ENCODE data around the gene AHSG. TPM values are rescaled to one million over a fixed set of nuclear protein-coding genes. Genes with fewer than 3 reads are reported as not detected.

Gene AHSG
- total and polyA plus RNA-seq, 8 donors: 0.12 to 1.8 (median 0.24) TPM; not detected in 4

DNA sequence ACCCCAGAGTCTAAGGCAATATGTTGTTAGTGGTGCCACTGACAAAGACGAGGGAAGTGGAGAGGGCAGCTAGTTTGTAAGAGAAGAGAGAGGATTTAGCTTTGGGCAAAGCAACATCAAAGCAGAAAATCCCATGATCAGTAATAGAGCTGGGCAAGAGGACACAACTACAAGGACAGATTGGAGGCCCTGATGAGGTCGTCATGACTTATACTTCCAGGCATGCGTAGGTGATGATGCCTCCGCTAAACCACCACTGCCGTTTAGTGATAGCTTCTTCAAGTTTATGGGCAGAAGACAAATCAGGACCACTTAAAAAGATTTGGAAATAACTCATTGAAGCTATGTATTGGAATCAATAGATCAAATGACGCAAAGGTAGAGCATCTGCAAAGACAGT lies 55.6 kb downstream of the AHSG start:
- DNase-seq (no peak), ATAC-seq (no peak), FAIRE-seq (no peak)
- Histone ChIP-seq H3K9me3 (no peaks in the 10 kb centered on the region), H3K27me3 (peaks cover 0 to 1% (median 0%) of the 10 kb centered on the region in 4 donors), H3K36me3 (no peaks in the 10 kb centered on the region), H3K27ac (no peak overlapping the region), H3K4me1 (no peaks in the 10 kb centered on the region), H3K4me3 (no peak overlapping the region)
- WGBS, 2 donors: 71 to 72% methylated on average over 6 of the region's 6 CpGs
- no peak for TF ChIP-seq CTCF (IDR thresholded peaks at IDR 0.05)
- intact Hi-C loops (cut with DNase I): no loop called here

- DNase-seq (no peak), FAIRE-seq (no peak), ATAC-seq (no peak)
- Histone ChIP-seq H3K9me3 (no peaks in the 10 kb centered on the region), H3K4me1 (no peaks in the 10 kb centered on the region), H3K27me3 (peaks cover 0 to 2% (median 0%) of the 10 kb centered on the region in 4 donors), H3K27ac (no peak overlapping the region), H3K4me3 (no peak overlapping the region), H3K36me3 (no peaks in the 10 kb centered on the region)
- TF ChIP-seq CTCF (IDR thresholded peaks at IDR 0.05): no peak
- intact Hi-C loops (cut with DNase I): no loop called here
- 85 to 90% methylated on average over 2 of the region's 2 CpGs for WGBS, 2 donors
These were observed 56.7 kb downstream of the AHSG start for GRCh38 chr3:186669378-186670084.

DNA sequence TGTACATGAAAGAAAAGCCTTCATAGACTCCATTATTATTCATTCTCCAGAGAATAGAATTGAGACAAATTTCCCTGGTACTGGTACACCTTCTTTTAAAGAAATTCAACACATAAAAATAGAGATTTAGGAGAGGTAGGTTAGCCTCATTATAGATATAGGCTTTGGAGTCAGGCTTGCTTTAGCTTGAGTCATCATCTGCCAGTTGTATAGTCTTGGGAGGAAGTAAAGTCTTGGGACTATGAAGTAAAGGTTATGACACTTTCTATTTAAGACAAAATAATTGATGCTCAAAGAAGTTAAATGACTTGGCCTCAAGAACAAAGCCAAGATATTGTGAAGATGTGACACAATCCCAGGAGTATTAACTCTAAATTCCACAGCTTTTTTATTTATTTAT lies 57.3 kb downstream of the AHSG start:
- DNase-seq (no peak), FAIRE-seq (no peak), ATAC-seq (no peak)
- Histone ChIP-seq H3K4me3 (no peak overlapping the region), H3K27me3 (peaks cover 0 to 2% (median 0%) of the 10 kb centered on the region in 4 donors), H3K27ac (no peak overlapping the region), H3K9me3 (no peaks in the 10 kb centered on the region), H3K36me3 (no peaks in the 10 kb centered on the region), H3K4me1 (no peaks in the 10 kb centered on the region)
- TF ChIP-seq CTCF (IDR thresholded peaks at IDR 0.05): no peak
- intact Hi-C loops (cut with DNase I): no loop called here

Other genes with a start within 250 kb of the AHSG start
- 1 to 10 TPM; 1.2 to 3.0 (median 1.8) TPM for gene CRYGS, start 68.7 kb upstream of the AHSG start, total RNA-seq
- 10 to 100 TPM; 11.0 to 16.6 TPM for gene CRYGS, start 68.7 kb upstream of the AHSG start, polyA plus RNA-seq
- gene TBCCD1, start 45.7 kb upstream of the AHSG start, total RNA-seq: 1 to 10 TPM; 3.8 to 7.4 (median 5.5) TPM
- gene TBCCD1, start 45.7 kb upstream of the AHSG start, polyA plus RNA-seq: 1 to 10 TPM; 2.6 to 4.2 TPM
- 10 to 100 TPM; 21.9 to 33.2 (median 30.2) TPM for gene DNAJB11, start 42.3 kb upstream of the AHSG start, total RNA-seq
- 10 to 100 TPM; 37.1 to 52.6 TPM for gene DNAJB11, start 42.3 kb upstream of the AHSG start, polyA plus RNA-seq
- not detected for gene FETUB, start 27.3 kb downstream of the AHSG start, total RNA-seq
- gene FETUB, start 27.3 kb downstream of the AHSG start, polyA plus RNA-seq: not detected
- under 1 TPM in 1 of 6 donors, not detected in 5; 0.16 TPM for gene HRG, start 53.0 kb downstream of the AHSG start, total RNA-seq
- not detected for gene HRG, start 53.0 kb downstream of the AHSG start, polyA plus RNA-seq
- under 1 TPM in 2 of 6 donors, not detected in 4; 0.09 to 0.51 TPM for gene KNG1, start 104.3 kb downstream of the AHSG start, total RNA-seq
- under 1 TPM in 1 of 2 donors, not detected in 1; 0.14 TPM for gene KNG1, start 104.3 kb downstream of the AHSG start, polyA plus RNA-seq
- gene EIF4A2, start 170.5 kb downstream of the AHSG start, total RNA-seq: 100 to 1,000 TPM; 209 to 308 (median 242) TPM
- gene EIF4A2, start 170.5 kb downstream of the AHSG start, polyA plus RNA-seq: 100 to 1,000 TPM; 276 to 402 TPM
- gene RFC4, start 193.4 kb downstream of the AHSG start, total RNA-seq: 10 to 100 TPM in 1 of 6 donors, 1 to 10 TPM in 5; 5.1 to 11.5 (median 8.0) TPM
- gene RFC4, start 193.4 kb downstream of the AHSG start, polyA plus RNA-seq: 10 to 100 TPM in 1 of 2 donors, 1 to 10 TPM in 1; 7.0 to 10.9 TPM
- 10 to 100 TPM in 1 of 6 donors, 1 to 10 TPM in 2, under 1 TPM in 3; 0.03 to 15.1 (median 0.72) TPM for gene ADIPOQ, start 229.7 kb downstream of the AHSG start, total RNA-seq
- 1 to 10 TPM in 1 of 2 donors, under 1 TPM in 1; 0.28 to 3.8 TPM for gene ADIPOQ, start 229.7 kb downstream of the AHSG start, polyA plus RNA-seq